Naive B cell (primary cell): Measurements from ENCODE around the gene COL9A2. TPM values are rescaled to one million over a fixed set of nuclear protein-coding genes. Genes with fewer than 3 reads are reported as not detected.
A peak's percentile ranks its signal among the peaks of the same experiment; 100 is the strongest.

Experiments
- ATAC-seq, 2 donors: fragments of 150-1000 bp; cut with Tn5 transposase; 2 replicates each; pipeline ENCODE4 v1.10.0; 2021; ENCODE audit warnings: low read depth in 2 of 2, mild to moderate bottlenecking in 2 of 2, moderate library complexity in 2 of 2
- DNase-seq: peaks from one replicate; pipeline ENCODE4 v3.0.0; 2022
- H3K27ac Mint-ChIP-seq, 6 donors: one replicate each; pipeline ENCODE4 v1.8.0; 2020 to 2022; ENCODE audit warnings: mild to moderate bottlenecking in 6 of 6, mixed read lengths in 6 of 6, moderate library complexity in 5 of 6, inconsistent platforms in 2 of 6
- H3K27me3 Mint-ChIP-seq, 3 donors: one replicate each; pipeline ENCODE4 v1.8.0; 2021 to 2022; ENCODE audit warnings: mixed read lengths in 3 of 3, mild to moderate bottlenecking in 1 of 3
- H3K36me3 Mint-ChIP-seq, 2 donors: one replicate each; pipeline ENCODE4 v1.8.0; 2020 to 2022; ENCODE audit warnings: mixed read lengths in 2 of 2, inconsistent platforms in 1 of 2, mild to moderate bottlenecking in 1 of 2
- H3K4me1 Mint-ChIP-seq, 3 donors: one replicate each; pipeline ENCODE4 v1.8.0; 2020 to 2022; ENCODE audit warnings: mixed read lengths in 3 of 3, inconsistent platforms in 1 of 3, mild to moderate bottlenecking in 1 of 3, moderate library complexity in 1 of 3
- H3K4me3 Mint-ChIP-seq, 8 donors: one replicate each; pipeline ENCODE4 v1.8.0; 2020 to 2022; ENCODE audit warnings: mild to moderate bottlenecking in 8 of 8, mixed read lengths in 8 of 8, moderate library complexity in 8 of 8, inconsistent platforms in 2 of 8
- H3K9me3 Mint-ChIP-seq, 7 donors: one replicate each; pipeline ENCODE4 v1.8.0; 2020 to 2022; ENCODE audit warnings: mixed read lengths in 7 of 7, mild to moderate bottlenecking in 5 of 7, inconsistent platforms in 2 of 7, moderate library complexity in 1 of 7
- polyA plus RNA-seq, 6 donors: library from polyadenylated mRNA; unstranded; fragments of 300-500 nt; fragmentation: Illumina TruSeq; gene quantifications; one replicate each; pipeline ENCODE4 v1.2.3, GENCODE V29; 2021; ENCODE audit warnings: low read depth in 6 of 6

The COL9A2 gene
- polyA plus RNA-seq, 6 donors from 2014 or later: 1.3 to 5.6 (median 3.2) TPM

- Mint-ChIP-seq H3K27me3 (no peaks in the 10 kb centered on the region), H3K4me1 (peaks cover 0 to 12% (median 4%) of the 10 kb centered on the region in 3 donors), H3K27ac (peak overlapping the region in 1 of 6 donors; percentile 22), H3K36me3 (no peaks in the 10 kb centered on the region), H3K4me3 (no peak overlapping the region), H3K9me3 (no peaks in the 10 kb centered on the region)
- no peak for ATAC-seq
- DNase-seq: no peak
Observed at GRCh38 chr1:40306296-40306695, 10.8 kb downstream of the COL9A2 start.

- Mint-ChIP-seq H3K4me3 (no peak overlapping the region), H3K36me3 (no peaks in the 10 kb centered on the region), H3K9me3 (no peaks in the 10 kb centered on the region), H3K27ac (peak overlapping the region in 1 of 6 donors; percentile 22), H3K27me3 (no peaks in the 10 kb centered on the region), H3K4me1 (peaks cover 0 to 8% (median 4%) of the 10 kb centered on the region in 3 donors)
- ATAC-seq (no peak), DNase-seq (no peak)
Observed at GRCh38 chr1:40305871-40306270, 11.2 kb downstream of the COL9A2 start.

DNA sequence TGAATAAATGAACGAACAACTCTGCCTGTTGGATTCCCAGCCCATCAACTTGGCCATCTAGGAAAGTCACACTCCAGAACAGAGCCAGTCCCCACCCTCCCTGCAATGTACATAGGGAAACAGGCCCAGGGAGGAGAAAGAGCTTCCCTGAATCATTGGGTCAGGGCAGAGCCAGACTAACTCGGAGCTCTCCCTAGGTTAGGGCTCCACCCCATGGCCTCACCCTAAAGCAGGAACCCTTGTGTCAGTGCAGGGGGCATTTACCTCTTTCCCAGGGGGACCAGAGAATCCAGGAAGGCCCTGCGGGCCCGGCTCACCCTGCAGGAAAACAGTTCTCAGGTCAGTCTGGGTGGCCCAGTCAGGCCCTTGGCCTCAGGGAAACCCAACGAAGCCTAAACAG lies 11.6 kb downstream of the COL9A2 start:
- ATAC-seq (no peak), DNase-seq (no peak)
- Mint-ChIP-seq H3K9me3 (no peaks in the 10 kb centered on the region), H3K27ac (no peak overlapping the region), H3K27me3 (peaks cover 0 to 1% (median 0%) of the 10 kb centered on the region in 3 donors), H3K4me1 (peaks cover 0 to 4% (median under 1%) of the 10 kb centered on the region in 3 donors), H3K4me3 (no peak overlapping the region), H3K36me3 (no peaks in the 10 kb centered on the region)

- Mint-ChIP-seq H3K4me1 (no peaks in the 10 kb centered on the region), H3K27ac (no peak overlapping the region), H3K4me3 (peak overlapping the region in 2 of 8 donors; percentile 29 to 56), H3K36me3 (no peaks in the 10 kb centered on the region), H3K27me3 (peaks cover 0 to 7% (median 0%) of the 10 kb centered on the region in 3 donors), H3K9me3 (no peaks in the 10 kb centered on the region)
- ATAC-seq: no peak
- DNase-seq: no peak
Observed at GRCh38 chr1:40303790-40304189, 13.3 kb downstream of the COL9A2 start.

GRCh38 chr1:40303051-40303771 lies 13.9 kb downstream of the COL9A2 start:
- no peaks in the 10 kb centered on the region for H3K36me3 Mint-ChIP-seq
- peaks cover 0 to 7% (median 0%) of the 10 kb centered on the region in 3 donors for H3K27me3 Mint-ChIP-seq
- H3K9me3 Mint-ChIP-seq: no peaks in the 10 kb centered on the region
- ATAC-seq (no peak), DNase-seq (no peak)
- no peak overlapping the region for H3K4me3 Mint-ChIP-seq
- H3K27ac Mint-ChIP-seq: no peak overlapping the region
- no peaks in the 10 kb centered on the region for H3K4me1 Mint-ChIP-seq

DNA sequence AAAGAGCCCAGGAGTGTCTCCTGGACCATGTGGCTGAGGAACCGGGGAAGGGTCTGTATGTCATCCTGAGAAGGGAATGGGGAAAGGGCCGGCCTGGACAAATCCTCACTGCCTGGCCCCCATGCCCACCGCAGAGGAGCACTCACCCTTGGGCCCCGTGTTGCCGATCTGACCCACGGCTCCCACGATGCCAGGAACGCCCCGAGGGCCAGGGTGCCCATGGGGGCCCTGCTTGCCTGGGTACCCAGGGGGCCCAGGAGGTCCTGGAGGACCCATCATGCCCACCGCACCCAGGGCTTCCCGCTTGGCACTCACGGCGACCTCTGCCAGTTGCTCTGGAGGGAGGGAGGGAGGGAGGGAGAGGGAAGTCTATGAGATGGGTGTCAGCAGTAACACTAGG lies 14.6 kb downstream of the COL9A2 start:
- no peak for ATAC-seq
- Mint-ChIP-seq H3K27me3 (peaks cover 0 to 7% (median 0%) of the 10 kb centered on the region in 3 donors), H3K9me3 (no peaks in the 10 kb centered on the region), H3K27ac (no peak overlapping the region), H3K4me1 (no peaks in the 10 kb centered on the region), H3K4me3 (no peak overlapping the region), H3K36me3 (no peaks in the 10 kb centered on the region)
- no peak for DNase-seq

DNA sequence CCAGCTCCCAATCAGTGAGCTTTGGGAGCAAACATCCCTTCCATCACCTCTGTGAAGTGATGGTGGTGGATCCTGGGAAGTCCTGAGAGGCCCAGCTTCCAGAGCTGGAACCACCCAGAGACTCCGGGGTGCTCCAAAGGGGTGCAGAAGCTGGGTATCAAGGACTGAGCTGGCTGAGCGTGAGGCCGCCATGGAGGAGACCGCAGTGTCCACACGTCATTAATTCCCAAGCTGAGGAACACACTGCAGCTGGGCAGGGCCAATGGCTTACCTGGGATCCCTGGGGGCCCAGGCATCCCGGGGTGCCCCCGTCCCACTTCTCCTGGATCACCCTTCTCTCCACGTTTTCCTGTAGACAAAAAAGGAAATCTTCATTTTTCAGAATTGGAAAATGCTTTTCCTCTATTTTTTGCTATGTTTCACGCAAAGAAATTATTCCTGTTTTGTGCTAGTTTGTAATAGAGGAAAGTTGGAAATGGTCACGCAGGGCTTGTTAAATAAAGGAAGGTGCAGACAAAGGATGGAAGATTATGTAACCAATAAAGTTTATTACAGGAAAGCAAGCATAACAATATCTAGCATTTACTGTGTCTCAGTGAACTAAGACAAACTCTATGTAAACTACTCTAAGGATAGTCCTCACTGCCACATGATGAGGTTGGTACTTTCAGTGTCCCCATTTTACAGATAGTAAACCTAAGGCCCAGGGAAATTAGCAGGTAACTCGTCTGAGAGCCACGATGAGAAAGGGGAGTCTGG lies 15.4 kb downstream of the COL9A2 start:
- Mint-ChIP-seq H3K36me3 (no peaks in the 10 kb centered on the region), H3K4me1 (no peaks in the 10 kb centered on the region), H3K27ac (no peak overlapping the region), H3K4me3 (no peak overlapping the region), H3K9me3 (no peaks in the 10 kb centered on the region), H3K27me3 (peaks cover 0 to 7% (median 0%) of the 10 kb centered on the region in 3 donors)
- ATAC-seq: no peak
- no peak for DNase-seq

- Mint-ChIP-seq H3K36me3 (no peaks in the 10 kb centered on the region), H3K9me3 (no peaks in the 10 kb centered on the region), H3K4me1 (no peaks in the 10 kb centered on the region), H3K4me3 (no peak overlapping the region), H3K27me3 (peaks cover 0 to 7% (median 0%) of the 10 kb centered on the region in 3 donors), H3K27ac (no peak overlapping the region)
- ATAC-seq (no peak), DNase-seq (no peak)
Observed at GRCh38 chr1:40301066-40301465, 16.0 kb downstream of the COL9A2 start.

DNA sequence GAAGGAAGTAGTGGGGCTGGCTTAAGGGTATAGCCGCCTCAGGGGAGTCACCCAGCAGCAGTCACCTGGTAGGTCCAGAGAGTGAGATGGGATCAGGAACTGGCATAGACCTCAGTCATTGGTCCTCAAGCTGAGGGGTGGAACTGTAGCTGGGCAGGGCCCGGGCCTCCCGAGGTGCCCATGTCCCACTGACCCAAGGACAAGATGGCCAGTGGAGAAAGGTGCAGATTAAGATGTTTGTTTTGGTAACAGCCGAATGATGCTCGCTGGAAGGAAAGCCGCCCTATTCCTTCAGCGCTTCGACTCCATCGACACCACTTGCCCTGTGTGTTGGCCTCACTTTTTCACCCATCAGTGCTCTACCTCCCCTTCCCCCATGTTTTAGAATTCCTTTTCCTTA lies 16.4 kb downstream of the COL9A2 start:
- Mint-ChIP-seq H3K27ac (no peak overlapping the region), H3K4me3 (no peak overlapping the region), H3K36me3 (no peaks in the 10 kb centered on the region), H3K9me3 (no peaks in the 10 kb centered on the region), H3K4me1 (no peaks in the 10 kb centered on the region), H3K27me3 (peaks cover 0 to 7% (median 0%) of the 10 kb centered on the region in 3 donors)
- ATAC-seq: no peak
- no peak for DNase-seq

DNA sequence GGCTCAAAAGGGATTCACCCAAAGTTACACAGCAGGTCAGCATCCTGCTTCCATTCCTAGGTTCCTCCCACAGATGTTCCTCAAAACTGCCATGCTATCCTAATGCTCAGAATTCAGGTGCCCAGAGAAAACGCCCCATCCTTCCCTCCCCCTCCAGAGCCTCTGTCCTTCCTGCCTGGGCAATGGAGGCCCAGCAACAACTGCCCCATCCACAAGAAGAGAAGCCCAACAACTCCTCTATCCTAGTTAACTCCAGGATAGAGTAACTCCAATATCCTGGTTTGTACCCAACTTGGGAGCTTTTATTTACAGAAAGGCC lies 16.9 kb downstream of the COL9A2 start:
- H3K27ac Mint-ChIP-seq: peak overlapping the region in 2 of 6 donors; percentile 30 to 83
- ATAC-seq (no peak), DNase-seq (no peak)
- no peak overlapping the region for H3K4me3 Mint-ChIP-seq
- no peaks in the 10 kb centered on the region for H3K9me3 Mint-ChIP-seq
- no peaks in the 10 kb centered on the region for H3K36me3 Mint-ChIP-seq
- H3K27me3 Mint-ChIP-seq: peaks cover 0 to 7% (median 0%) of the 10 kb centered on the region in 3 donors
- peaks cover 0 to under 1% (median 0%) of the 10 kb centered on the region in 3 donors for H3K4me1 Mint-ChIP-seq

- H3K36me3 Mint-ChIP-seq: no peaks in the 10 kb centered on the region
- no peak overlapping the region for H3K4me3 Mint-ChIP-seq
- H3K27me3 Mint-ChIP-seq: peaks cover 0 to 7% (median 0%) of the 10 kb centered on the region in 3 donors
- peak overlapping the region in 1 of 6 donors; percentile 44 for H3K27ac Mint-ChIP-seq
- ATAC-seq (no peak), DNase-seq (no peak)
- no peaks in the 10 kb centered on the region for H3K9me3 Mint-ChIP-seq
- peaks cover 3 to 7% (median 3%) of the 10 kb centered on the region in 3 donors for H3K4me1 Mint-ChIP-seq
Observed at GRCh38 chr1:40299366-40300248, 17.5 kb downstream of the COL9A2 start.

- ATAC-seq: no peak
- Mint-ChIP-seq H3K4me1 (peaks cover 11 to 16% (median 16%) of the 10 kb centered on the region in 3 donors), H3K27ac (peak overlapping the region in 1 of 6 donors; percentile 73), H3K27me3 (no peaks in the 10 kb centered on the region), H3K36me3 (peaks cover 10 to 24% of the 10 kb centered on the region in 2 donors), H3K9me3 (no peaks in the 10 kb centered on the region), H3K4me3 (no peak overlapping the region)
- DNase-seq: no peak
Observed at GRCh38 chr1:40291293-40291692, 25.8 kb downstream of the COL9A2 start.

DNA sequence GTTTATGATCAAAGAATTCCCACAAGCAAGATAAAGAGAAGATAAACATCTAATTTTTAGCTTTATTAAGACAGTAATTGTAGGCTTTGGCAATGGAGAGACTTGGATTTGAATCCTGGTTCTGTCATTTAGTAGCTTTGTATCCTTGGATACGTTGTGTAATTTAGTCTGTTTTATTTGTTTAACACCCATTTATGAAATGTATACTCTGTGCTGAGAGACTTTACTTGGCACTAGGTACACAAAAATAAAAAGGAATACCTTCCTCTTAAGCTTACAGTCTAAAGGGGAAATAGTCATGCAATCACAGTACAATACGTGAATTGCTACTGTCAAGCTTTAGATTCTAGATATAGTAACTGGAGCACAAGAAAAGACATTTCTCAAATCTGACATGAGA lies 35.2 kb downstream of the COL9A2 start:
- H3K9me3 Mint-ChIP-seq: no peaks in the 10 kb centered on the region
- H3K4me3 Mint-ChIP-seq: no peak overlapping the region
- H3K27me3 Mint-ChIP-seq: no peaks in the 10 kb centered on the region
- no peak overlapping the region for H3K27ac Mint-ChIP-seq
- DNase-seq (no peak), ATAC-seq (no peak)
- H3K4me1 Mint-ChIP-seq: no peaks in the 10 kb centered on the region
- peaks cover 0 to 13% of the 10 kb centered on the region in 2 donors for H3K36me3 Mint-ChIP-seq
